GM12872 (cell line): ENCODE results near the gene EMX1.

Experiments used
- CTCF ChIP-seq: IDR thresholded peaks from 3 replicates; pipeline ENCODE4 v1.5.1; 2011; ENCODE audit warnings: low read depth, mild to moderate bottlenecking, low read length, moderate library complexity; ENCODE audit not compliant: insufficient read depth

Gene EMX1

DNA sequence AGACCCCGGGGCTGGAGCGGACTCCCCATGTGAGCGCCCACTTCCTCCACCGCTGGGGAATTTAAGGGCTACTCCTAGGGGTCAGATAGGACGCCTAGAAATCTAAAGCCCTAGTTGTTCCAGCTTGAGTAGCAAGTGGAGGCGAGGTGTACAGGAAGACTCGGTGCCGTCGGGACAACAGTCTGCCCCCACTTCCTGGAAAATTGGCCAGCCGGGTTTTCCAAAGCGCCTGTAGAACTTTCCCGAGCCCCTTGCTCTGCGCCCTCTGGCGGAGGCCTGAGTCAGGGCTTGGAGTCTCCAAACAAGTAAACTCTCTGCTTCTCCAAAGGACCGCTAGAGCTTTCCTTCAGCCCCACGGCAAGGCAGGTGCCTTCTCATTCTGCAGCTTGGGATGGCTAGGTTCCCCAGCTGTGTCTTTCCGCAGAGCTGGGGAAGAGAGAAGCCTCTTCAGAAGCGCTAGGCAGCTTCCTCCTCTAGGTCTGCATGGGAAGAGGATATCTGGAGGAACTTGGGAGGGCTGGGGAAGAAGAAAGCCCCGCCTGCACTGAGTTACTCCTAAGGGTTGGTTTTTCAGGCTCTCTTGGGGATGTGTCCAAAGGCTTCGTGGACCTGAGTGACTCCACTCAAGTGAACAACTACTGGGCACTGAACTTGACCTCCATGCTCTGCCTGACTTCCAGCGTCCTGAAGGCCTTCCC lies 29.4 kb upstream of the EMX1 start:
- TF ChIP-seq CTCF = peak; percentile 98

DNA sequence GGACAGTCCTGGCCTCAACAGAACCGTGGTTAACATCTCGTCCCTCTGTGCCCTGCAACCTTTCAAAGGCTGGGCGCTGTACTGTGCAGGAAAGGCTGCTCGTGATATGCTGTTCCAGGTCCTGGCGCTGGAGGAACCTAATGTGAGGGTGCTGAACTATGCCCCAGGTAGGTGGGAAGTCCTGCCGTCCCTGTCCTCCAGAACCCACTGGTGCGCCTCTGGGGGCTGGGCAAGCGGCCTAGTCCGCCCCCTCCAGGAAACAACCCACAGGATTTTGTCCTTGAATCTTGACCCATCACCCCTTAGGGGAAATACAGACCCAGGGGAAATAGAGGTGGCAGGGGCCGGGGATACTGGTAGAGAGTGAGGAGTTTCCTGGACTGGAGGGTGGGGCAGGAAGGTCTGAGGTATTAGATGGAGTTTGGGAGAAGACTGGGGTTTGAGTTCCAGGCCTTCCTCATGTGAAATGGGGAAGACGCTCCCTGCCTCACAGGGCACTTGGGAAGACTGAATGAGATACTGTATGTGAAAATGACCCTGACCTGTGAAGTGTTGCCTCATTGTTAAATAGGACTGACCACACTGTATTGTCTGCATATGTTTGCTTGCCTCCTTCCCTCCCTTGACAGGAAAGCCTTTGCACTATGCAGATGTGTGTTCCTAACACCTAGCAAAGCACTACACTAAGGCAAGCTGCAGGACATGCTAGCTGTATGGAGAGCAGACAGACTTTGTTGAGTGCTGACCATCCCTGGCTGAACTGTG lies 28.7 kb upstream of the EMX1 start:
- TF ChIP-seq CTCF = no peak

DNA sequence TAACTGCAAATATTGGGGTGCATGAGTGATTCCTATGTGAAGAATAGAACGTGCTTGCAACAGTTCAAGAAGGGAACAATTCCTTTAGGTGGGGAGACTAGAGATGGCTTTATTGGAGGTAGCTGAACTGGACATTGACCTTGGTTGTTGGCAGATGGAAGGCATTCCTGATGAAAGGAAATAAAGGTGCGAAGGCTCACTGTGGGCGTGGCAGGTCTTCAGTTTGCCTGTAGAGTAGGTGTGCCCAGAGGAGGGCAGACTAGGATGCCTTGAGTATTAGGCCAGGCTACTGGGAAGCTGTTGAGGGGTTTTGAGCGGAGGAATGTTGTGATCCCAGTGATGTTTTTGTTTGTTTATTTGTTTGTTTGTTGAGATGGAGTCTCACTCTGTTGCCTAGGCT lies 27.3 kb upstream of the EMX1 start:
- TF ChIP-seq CTCF = no peak

DNA sequence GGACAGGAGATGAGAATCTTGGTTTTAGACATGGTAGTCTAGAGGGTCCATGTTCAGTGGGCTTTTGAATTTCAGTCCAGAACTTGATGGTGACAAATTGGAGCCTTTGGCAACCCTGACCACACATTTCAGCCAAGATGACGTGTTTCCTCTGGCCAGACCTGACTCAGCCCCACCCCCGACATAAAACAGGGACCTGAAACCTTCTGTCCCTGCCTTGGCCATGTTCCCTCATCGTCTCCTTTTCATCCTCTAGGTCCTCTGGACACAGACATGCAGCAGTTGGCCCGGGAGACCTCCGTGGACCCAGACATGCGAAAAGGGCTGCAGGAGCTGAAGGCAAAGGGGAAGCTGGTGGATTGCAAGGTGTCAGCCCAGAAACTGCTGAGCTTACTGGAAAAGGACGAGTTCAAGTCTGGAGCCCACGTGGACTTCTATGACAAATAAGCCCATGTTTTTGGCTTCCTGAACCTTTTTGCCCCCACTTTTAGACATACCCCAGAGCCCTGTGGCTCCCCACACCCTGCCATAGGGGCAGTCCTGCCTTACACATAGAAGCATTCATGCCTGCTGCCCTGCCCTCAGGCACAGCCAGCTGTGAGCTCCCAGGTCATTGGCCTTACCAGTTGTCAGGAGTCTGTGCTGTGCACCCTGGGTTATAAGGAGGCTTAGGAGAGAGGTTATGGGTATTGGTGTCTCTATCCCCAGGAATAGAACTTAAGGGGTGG lies 26.1 kb upstream of the EMX1 start:
- no peak for TF ChIP-seq CTCF

GRCh38 chr2:72892506-72893173 lies 24.7 kb upstream of the EMX1 start:
- TF ChIP-seq CTCF = peak; percentile 93

DNA sequence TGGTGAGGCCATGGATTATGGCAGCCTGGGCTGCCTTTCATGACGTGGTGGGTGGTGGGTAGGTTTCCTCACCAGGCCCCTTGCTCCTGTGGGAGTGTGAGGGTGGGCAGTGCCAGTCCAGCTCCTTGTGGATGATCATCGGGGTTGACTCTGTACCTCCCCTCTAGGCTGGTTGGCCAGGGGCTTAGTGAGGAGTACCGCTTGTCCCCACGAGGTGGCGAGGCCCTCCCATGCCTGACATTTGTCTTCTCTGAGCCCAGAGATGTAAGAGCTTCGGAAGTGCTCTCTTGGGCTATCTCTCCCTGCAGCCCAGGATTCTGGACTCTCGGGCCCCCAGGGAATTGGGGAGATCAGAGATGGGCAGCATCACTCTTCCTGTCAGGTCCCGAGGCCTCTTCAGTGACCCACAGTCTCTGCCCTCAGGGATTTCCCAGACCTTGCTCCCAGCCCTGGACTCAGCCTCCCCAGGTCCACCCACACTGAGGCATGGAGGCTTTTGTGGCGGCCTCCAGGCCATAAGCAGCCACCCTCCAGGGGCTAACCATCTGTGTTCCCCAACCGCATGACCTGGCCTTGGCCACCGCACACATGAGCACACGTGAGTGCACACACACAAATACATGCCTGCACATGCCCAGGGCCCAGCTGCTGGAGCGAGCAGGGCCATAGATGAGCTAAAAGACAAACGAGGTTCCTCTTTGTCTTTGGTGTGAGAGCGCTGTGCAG lies 23.6 kb upstream of the EMX1 start:
- peak; percentile 82 for TF ChIP-seq CTCF
